Hepatocyte (in vitro differentiated cells): ENCODE results near the gene CIAO2B. TPM values are rescaled to one million over a fixed set of nuclear protein-coding genes. Genes with fewer than 3 reads are reported as not detected.
"Not testable (repeated sequence)": the region's sequence is repeated elsewhere in the genome, so short reads cannot be mapped to it uniquely, and the experiment has no call there.

Source experiments
- DNase-seq: peaks from one replicate; pipeline ENCODE4 v3.0.0-alpha.2; 2016; ENCODE audit warnings: low spot score
- H2AFZ ChIP-seq: fragments of 200-600 bp; sonication (generic); 2 replicates; pipeline ENCODE4 v1.6.0; 2016; ENCODE audit warnings: antibody characterized with exemption, mild to moderate bottlenecking
- H3K27ac ChIP-seq: fragments of 200-600 bp; sonication (generic); 2 replicates; pipeline ENCODE4 v1.5.1; 2016; ENCODE audit warnings: mild to moderate bottlenecking
- H3K27me3 ChIP-seq: fragments of 200-600 bp; sonication (generic); 2 replicates; pipeline ENCODE4 v1.6.1; 2016
- H3K36me3 ChIP-seq: fragments of 200-600 bp; sonication (generic); replicated peaks from 2 replicates; pipeline ENCODE4 v1.5.1; 2016; ENCODE audit warnings: low read depth; ENCODE audit not compliant: insufficient read depth
- H3K4me1 ChIP-seq: fragments of 200-600 bp; sonication (generic); 2 replicates; pipeline ENCODE4 v1.5.1; 2016; ENCODE audit warnings: mild to moderate bottlenecking, moderate library complexity; ENCODE audit not compliant: insufficient read depth
- H3K4me2 ChIP-seq: fragments of 200-600 bp; sonication (generic); 2 replicates; pipeline ENCODE4 v1.6.0; 2016
- H3K4me3 ChIP-seq: fragments of 200-600 bp; sonication (generic); 2 replicates; pipeline ENCODE4 v1.5.1; 2016; ENCODE audit warnings: mild to moderate bottlenecking
- H3K79me2 ChIP-seq: fragments of 200-600 bp; sonication (generic); 2 replicates; pipeline ENCODE4 v1.6.0; 2017; ENCODE audit warnings: mild to moderate bottlenecking
- H3K9me2 ChIP-seq: fragments of 200-600 bp; sonication (generic); replicated peaks from 2 replicates; pipeline ENCODE4 v1.6.0; 2017; ENCODE audit warnings: mild to moderate bottlenecking; ENCODE audit not compliant: insufficient read depth
- H3K9me3 ChIP-seq: fragments of 200-600 bp; sonication (generic); 2 replicates; pipeline ENCODE4 v1.5.1; 2016; ENCODE audit warnings: low read depth, mild to moderate bottlenecking
- H4K20me1 ChIP-seq: fragments of 200-600 bp; sonication (generic); 2 replicates; pipeline ENCODE4 v1.6.0; 2016; ENCODE audit warnings: mild to moderate bottlenecking; ENCODE audit not compliant: insufficient read depth, poor library complexity, severe bottlenecking
- CTCF ChIP-seq: fragments of 200-600 bp; sonication (generic); IDR thresholded peaks from 2 replicates; pipeline ENCODE4 v1.5.1; 2016; ENCODE audit warnings: antibody characterized with exemption, mild to moderate bottlenecking; ENCODE audit not compliant: poor library complexity
- EZH2 ChIP-seq: fragments of 200-600 bp; sonication (generic); IDR thresholded peaks from 2 replicates; pipeline ENCODE4 v1.6.1; 2016; ENCODE audit warnings: antibody characterized with exemption, mild to moderate bottlenecking, borderline replicate concordance
- EZH2phosphoT487 ChIP-seq: fragments of 200-600 bp; sonication (generic); IDR thresholded peaks from one replicate; pipeline ENCODE4 v1.6.1; 2018; ENCODE audit warnings: antibody characterized with exemption, mild to moderate bottlenecking, low read depth, moderate library complexity; ENCODE audit not compliant: unreplicated experiment, severe bottlenecking
- WGBS: methylation state at CpG from one replicate; pipeline ENCODE4 v1.1.6; 2016; ENCODE audit warnings: low lambda C conversion rate; ENCODE audit errors: missing lambda C conversion rate; 5-methylcytosine and 5-hydroxymethylcytosine counted together
- polyA plus RNA-seq: library from polyadenylated mRNA; unstranded; fragments of >200 nt; fragmentation: Nextera tagmentation; extraction: Ambion mirVana; gene quantifications from 2 replicates; pipeline ENCODE4 v1.2.1, GENCODE V29; 2016
- total RNA-seq: library from RNA; depleted of rRNA; stranded (reverse); fragments of >200 nt; gene quantifications from 2 replicates; pipeline ENCODE4 v1.2.3, GENCODE V29; 2014

CIAO2B gene
- total and polyA plus RNA-seq, 2 experiments from 2014 or later: 131 to 147 TPM

- no peaks in the 10 kb centered on the region for H3K9me2 ChIP-seq
- WGBS: 31% methylated on average over 15 of the region's 15 CpGs
- no peaks in the 10 kb centered on the region for H3K36me3 ChIP-seq
- no peak for TF ChIP-seq EZH2
- TF ChIP-seq CTCF: peak; percentile 95
- H3K27me3 ChIP-seq: no peaks in the 10 kb centered on the region
- no peaks in the 10 kb centered on the region for H3K79me2 ChIP-seq
- no peak overlapping the region for H3K27ac ChIP-seq
- H4K20me1 ChIP-seq: no peaks in the 10 kb centered on the region
- no peak overlapping the region for H3K4me3 ChIP-seq
- no peak overlapping the region for H3K4me2 ChIP-seq
- no peaks in the 10 kb centered on the region for H3K9me3 ChIP-seq
- peak; percentile 93 for DNase-seq
- H3K4me1 ChIP-seq: no peaks in the 10 kb centered on the region
- no peak overlapping the region for H2AFZ ChIP-seq
These were observed 43.3 kb upstream of the CIAO2B start for GRCh38 chr16:66977341-66978113.

GRCh38 chr16:66976746-66977145, 42.5 kb upstream of the CIAO2B start:
- no peaks in the 10 kb centered on the region for H3K9me2 ChIP-seq
- H3K4me1 ChIP-seq: no peaks in the 10 kb centered on the region
- H3K27me3 ChIP-seq: no peaks in the 10 kb centered on the region
- WGBS: 59% methylated on average over 13 of the region's 13 CpGs
- no peaks in the 10 kb centered on the region for H3K9me3 ChIP-seq
- no peak overlapping the region for H2AFZ ChIP-seq
- no peak for TF ChIP-seq EZH2
- no peak for TF ChIP-seq CTCF
- TF ChIP-seq EZH2phosphoT487: no peak
- peak overlapping the region; percentile 42 for H3K27ac ChIP-seq
- H3K36me3 ChIP-seq: no peaks in the 10 kb centered on the region
- peak; percentile 43 for DNase-seq
- H3K4me3 ChIP-seq: no peak overlapping the region
- H4K20me1 ChIP-seq: no peaks in the 10 kb centered on the region
- H3K4me2 ChIP-seq: no peak overlapping the region
- H3K79me2 ChIP-seq: no peaks in the 10 kb centered on the region

GRCh38 chr16:66975302-66975893, 41.2 kb upstream of the CIAO2B start:
- 92% methylated on average over 14 of the region's 14 CpGs for WGBS
- no peaks in the 10 kb centered on the region for H4K20me1 ChIP-seq

GRCh38 chr16:66974932-66975246, 40.7 kb upstream of the CIAO2B start:
- whole genome bisulfite sequencing: 79% methylated on average over 11 of the region's 11 CpGs
- H3K9me3 ChIP-seq, H3K4me2 ChIP-seq, H3K79me2 ChIP-seq, H3K9me2 ChIP-seq, DNase-seq, H3K27me3 ChIP-seq, H4K20me1 ChIP-seq, H3K4me3 ChIP-seq, H3K36me3 ChIP-seq, H3K4me1 ChIP-seq, H2AFZ ChIP-seq, H3K27ac ChIP-seq: not testable (repeated sequence)

More at GRCh38 chr16:66975302-66975893, 41.2 kb upstream of the CIAO2B start:
- no peaks in the 10 kb centered on the region for H3K9me3 ChIP-seq
- H3K27ac ChIP-seq: no peak overlapping the region
- H3K79me2 ChIP-seq: no peaks in the 10 kb centered on the region
- no peaks in the 10 kb centered on the region for H3K9me2 ChIP-seq
- no peaks in the 10 kb centered on the region for H3K4me1 ChIP-seq
- no peaks in the 10 kb centered on the region for H3K27me3 ChIP-seq
- no peak overlapping the region for H2AFZ ChIP-seq
- H3K4me2 ChIP-seq: no peak overlapping the region
- no peak overlapping the region for H3K4me3 ChIP-seq
- H3K36me3 ChIP-seq: no peaks in the 10 kb centered on the region
- DNase-seq: no peak
- no peak for TF ChIP-seq CTCF
- TF ChIP-seq EZH2phosphoT487: no peak
- no peak for TF ChIP-seq EZH2

DNA sequence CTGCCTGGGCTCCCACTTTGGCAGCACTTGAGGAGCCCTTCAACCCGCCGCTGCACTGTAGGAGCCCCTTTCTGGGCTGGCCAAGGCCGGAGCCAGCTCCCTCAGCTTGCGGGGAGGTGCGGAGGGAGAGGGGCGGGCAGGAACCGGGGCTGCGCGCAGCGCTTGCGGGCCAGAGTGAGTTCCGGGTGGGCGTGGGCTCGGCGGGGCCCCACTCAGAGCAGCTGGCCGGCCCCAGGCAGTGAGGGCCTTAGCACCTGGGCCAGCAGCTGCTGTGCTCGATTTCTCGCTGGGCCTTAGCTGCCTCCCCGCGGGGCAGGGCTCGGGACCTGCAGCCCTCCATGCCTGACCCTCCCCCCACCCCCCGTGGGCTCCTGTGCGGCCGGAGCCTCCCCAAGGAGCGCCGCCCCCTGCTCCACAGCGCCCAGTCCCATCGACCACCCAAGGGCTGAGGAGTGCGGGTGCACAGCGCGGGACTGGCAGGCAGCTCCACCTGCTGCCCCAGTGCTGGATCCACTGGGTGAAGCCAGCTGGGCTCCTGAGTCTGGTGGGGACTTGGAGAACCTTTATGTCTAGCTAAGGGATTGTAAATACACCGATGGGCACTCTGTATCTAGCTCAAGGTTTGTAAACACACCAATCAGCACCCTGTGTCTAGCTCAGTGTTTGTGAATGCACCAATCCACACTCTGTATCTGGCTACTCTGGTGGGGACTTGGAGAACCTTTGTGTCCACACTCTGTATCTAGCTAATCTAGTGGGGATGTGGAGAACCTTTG, 40.1 kb upstream of the CIAO2B start:
- H3K36me3 ChIP-seq, DNase-seq, H3K27me3 ChIP-seq, H2AFZ ChIP-seq, H4K20me1 ChIP-seq, H3K4me2 ChIP-seq, H3K27ac ChIP-seq, H3K9me3 ChIP-seq, H3K79me2 ChIP-seq, H3K9me2 ChIP-seq, H3K4me1 ChIP-seq, H3K4me3 ChIP-seq: not testable (repeated sequence)
- WGBS: 96% methylated on average over 12 of the region's 32 CpGs
